Endothelial cell of umbilical vein (primary cell): Measurements from ENCODE around the gene ARHGEF11. TPM values are rescaled to one million over a fixed set of nuclear protein-coding genes. Genes with fewer than 3 reads are reported as not detected.

Experiments
- BruUV-seq: library from RNA; stranded (reverse); fragments of 400-500 nt; replicated peaks from 2 replicates; lab custom pipeline; 2021; lab: Mats Ljungman, UMichigan
- CTCF ChIA-PET: fragments of 300-600, 350-600 bp; sonication (Branson Sonifier 250); formaldehyde crosslinking; loops from one replicate; lab custom pipeline; 2021; ENCODE audit warnings: antibody characterized with exemption, inconsistent platforms; lab: Charles Lee
- POLR2A ChIA-PET: fragments of 300-600, 350-600 bp; sonication (Branson Sonifier 250); formaldehyde crosslinking; loops from one replicate; lab custom pipeline; 2021; ENCODE audit warnings: antibody characterized with exemption, inconsistent platforms; lab: Charles Lee
- DNase-seq: peaks from one replicate; pipeline ENCODE4 v3.0.0-alpha.2; 2011; ENCODE audit warnings: low read depth, low spot score
- FAIRE-seq: peaks from 2 replicates; lab custom pipeline; 2011; peaks lifted over from hg19 to GRCh38; lab: Jason Lieb, UNC
- H2AFZ ChIP-seq: 2 replicates; pipeline ENCODE4 v1.6.0; 2012; ENCODE audit warnings: low read depth, low read length, control low read depth, inconsistent platforms
- H3K27ac ChIP-seq: 2 replicates; pipeline ENCODE4 v1.5.1; 2011; ENCODE audit warnings: low read depth, mild to moderate bottlenecking, control low read depth, low read length, moderate library complexity; ENCODE audit not compliant: insufficient read depth
- H3K27me3 ChIP-seq, 2 experiments: 2 replicates each; pipeline versions ENCODE4 v1.6.0 to v1.6.1; 2011; ENCODE audit warnings: low read length in 2 of 2, mixed read lengths in 1 of 2; ENCODE audit not compliant: control insufficient read depth in 2 of 2, insufficient read depth in 2 of 2
- H3K36me3 ChIP-seq, 2 experiments: 2 replicates in 1 of 2; 3 replicates in 1 of 2; pipeline ENCODE4 v1.5.1; 2011; ENCODE audit warnings: low read length in 2 of 2, mild to moderate bottlenecking in 1 of 2, moderate library complexity in 1 of 2; ENCODE audit not compliant: control insufficient read depth in 2 of 2, insufficient read depth in 2 of 2; ENCODE audit errors: extremely low read depth in 1 of 2
- H3K4me1 ChIP-seq: 3 replicates; pipeline ENCODE4 v1.5.1; 2011; ENCODE audit warnings: mild to moderate bottlenecking, low read length; ENCODE audit not compliant: control insufficient read depth, insufficient read depth; ENCODE audit errors: extremely low read depth
- H3K4me2 ChIP-seq: 2 replicates; pipeline ENCODE4 v1.6.1; 2011; ENCODE audit warnings: low read length, control low read depth, mixed read lengths; ENCODE audit not compliant: insufficient read depth
- H3K4me3 ChIP-seq, 3 experiments: fragments of 200-600 bp in 1 of 3; sonication (generic), shearing (Covaris generic) in 1 of 3; replicated peaks in 1 of 3; 2 replicates each; pipeline ENCODE4 v1.5.1; 2011 to 2016; ENCODE audit warnings: control low read depth in 3 of 3, low read length in 3 of 3, mild to moderate bottlenecking in 2 of 3, inconsistent platforms in 1 of 3, low read depth in 1 of 3, moderate library complexity in 1 of 3; ENCODE audit not compliant: insufficient read depth in 1 of 3
- H3K79me2 ChIP-seq: 2 replicates; pipeline ENCODE4 v1.6.0; 2012; ENCODE audit warnings: low read length, inconsistent platforms; ENCODE audit not compliant: control insufficient read depth, insufficient read depth
- H3K9ac ChIP-seq: replicated peaks from 2 replicates; pipeline ENCODE3; 2011; ENCODE audit warnings: low read length, control low read depth; ENCODE audit not compliant: insufficient read depth; ENCODE audit errors: extremely low read depth
- H3K9me1 ChIP-seq: replicated peaks from 3 replicates; pipeline ENCODE4 v1.6.0; 2011; ENCODE audit warnings: mild to moderate bottlenecking, low read length; ENCODE audit not compliant: control insufficient read depth, insufficient read depth; ENCODE audit errors: extremely low read depth
- H3K9me3 ChIP-seq: replicated peaks from 2 replicates; pipeline ENCODE4 v1.5.1; 2012; ENCODE audit warnings: low read length, inconsistent platforms; ENCODE audit not compliant: control insufficient read depth, insufficient read depth
- H4K20me1 ChIP-seq: replicated peaks from 2 replicates; pipeline ENCODE3; 2011; ENCODE audit warnings: mild to moderate bottlenecking, low read length; ENCODE audit not compliant: control insufficient read depth, insufficient read depth; ENCODE audit errors: extremely low read depth
- EZH2 ChIP-seq: IDR thresholded peaks from 2 replicates; pipeline ENCODE4 v1.6.1; 2012; ENCODE audit warnings: borderline replicate concordance, low read depth, mild to moderate bottlenecking, moderate library complexity, low read length, inconsistent platforms; ENCODE audit not compliant: severe bottlenecking
- MYC ChIP-seq: IDR thresholded peaks from one replicate; pipeline ENCODE4 v1.6.1; 2011; ENCODE audit warnings: mild to moderate bottlenecking, low read depth, low read length
- POLR2A ChIP-seq: IDR thresholded peaks from 2 replicates; pipeline ENCODE4 v1.6.1; 2012; ENCODE audit warnings: low read depth, mild to moderate bottlenecking, control low read depth, low read length
- dilution Hi-C: fragments of 300-500 bp; cut with MboI; formaldehyde crosslinking; loops from one replicate; pipeline ENCODE4 v1.15.0; 2019; ENCODE audit warnings: low sequenced_read_pairs; ENCODE audit not compliant: extremely low pct_ligation_motif_present
- intact Hi-C: fragments of 100-400 bp; cut with micrococcal nuclease; formaldehyde crosslinking; loops from one replicate; pipeline ENCODE4 v1.10.0; 2022
- polyA plus RNA-seq, 4 experiments: library from polyadenylated mRNA; depleted of rRNA in 3 of 4; stranded (reverse) in 3 of 4; unstranded in 1 of 4; fragments of >200 nt; gene quantifications; 2 replicates each; pipeline versions ENCODE4 v1.2.1 to v1.2.3, GENCODE V29; 2011 to 2012; ENCODE audit warnings: missing spikeins in 1 of 4
- total RNA-seq: library from RNA; stranded (reverse); gene quantifications from 2 replicates; pipeline ENCODE4 v1.2.3, GENCODE V29; 2021
- TF ChIP-seq, protein P1 (sequence below), 2 donors: IDR thresholded peaks; 1 replicate in 1 of 2; 2 replicates in 1 of 2; pipeline ENCODE4 v1.5.1; 2011; ENCODE audit warnings: low read length in 2 of 2, mild to moderate bottlenecking in 2 of 2, moderate library complexity in 2 of 2, control low read depth in 1 of 2, inconsistent platforms in 1 of 2, low read depth in 1 of 2; ENCODE audit not compliant: insufficient read depth in 1 of 2; ENCODE audit errors: extremely low read depth in 1 of 2

ARHGEF11 gene
- total and polyA plus RNA-seq, 2 donors (not counting 3 experiments of a cell fraction or from before 2014, with no cell fraction given), result 18.2 to 28.0 TPM

DNA sequence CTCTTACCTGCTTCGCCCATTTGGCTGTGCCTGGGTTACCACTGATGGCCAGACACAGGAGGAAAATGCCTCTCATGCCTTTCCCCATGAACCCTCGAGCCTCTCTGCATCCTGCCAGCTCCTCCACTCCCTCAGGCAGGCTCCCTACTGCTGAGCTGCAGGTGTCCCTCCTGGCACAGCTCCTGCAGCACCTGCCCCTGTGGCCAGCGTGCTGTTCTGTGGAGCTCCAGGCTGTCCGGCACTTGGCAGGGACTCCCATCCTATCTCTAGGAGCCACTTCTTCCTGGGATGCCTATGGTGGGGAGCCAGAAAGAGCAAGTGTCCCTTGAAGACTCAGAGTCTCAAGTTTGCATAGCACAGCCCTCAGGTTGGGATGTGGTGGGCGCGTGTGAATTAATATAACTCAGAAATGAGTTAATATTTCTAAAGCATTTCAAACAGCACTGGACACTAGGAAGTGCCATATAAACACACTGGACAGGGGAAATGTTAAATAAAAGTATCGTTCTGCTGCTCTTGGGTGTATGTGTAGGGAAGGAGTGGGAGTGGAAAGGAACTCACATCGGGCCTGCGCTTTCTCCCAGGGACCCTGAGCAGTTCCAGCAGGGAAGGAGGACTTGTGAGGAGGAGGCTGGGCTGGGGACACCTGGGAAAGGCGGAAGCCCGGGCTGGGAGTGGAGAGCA is 122.4 kb downstream of the ARHGEF11 start:
- H3K9ac ChIP-seq, result no peak overlapping the region
- BruUV-seq, result no TSS peak
- FAIRE-seq (no peak), DNase-seq (no peak)
- H3K9me3 ChIP-seq, result no peaks in the 10 kb centered on the region
- H3K36me3 ChIP-seq, result no peaks in the 10 kb centered on the region
- H3K4me2 ChIP-seq, result no peak overlapping the region
- peaks cover 2% of the 10 kb centered on the region for H3K4me1 ChIP-seq
- H3K79me2 ChIP-seq, result no peaks in the 10 kb centered on the region
- dilution Hi-C loops (no loop called here), intact Hi-C loops (no loop called here)
- H3K27me3 ChIP-seq, result peaks cover 26 to 35% of the 10 kb centered on the region in 2 experiments
- no peaks in the 10 kb centered on the region for H3K9me1 ChIP-seq
- no peak overlapping the region for H3K4me3 ChIP-seq
- POLR2A ChIA-PET, result no interaction called here
- no peak overlapping the region for H2AFZ ChIP-seq
- TF ChIP-seq EZH2 (peak; percentile 20), MYC (no peak)
- CTCF ChIA-PET, result interaction anchor here (1.0 to 11.2 kb wide), 6 partner anchors 31 to 234 kb away, joined by 3 to 312 read pairs (median 12); partner anchors contain the start of gene PEAR1
- no peaks in the 10 kb centered on the region for H4K20me1 ChIP-seq
- no peak overlapping the region for H3K27ac ChIP-seq

DNA sequence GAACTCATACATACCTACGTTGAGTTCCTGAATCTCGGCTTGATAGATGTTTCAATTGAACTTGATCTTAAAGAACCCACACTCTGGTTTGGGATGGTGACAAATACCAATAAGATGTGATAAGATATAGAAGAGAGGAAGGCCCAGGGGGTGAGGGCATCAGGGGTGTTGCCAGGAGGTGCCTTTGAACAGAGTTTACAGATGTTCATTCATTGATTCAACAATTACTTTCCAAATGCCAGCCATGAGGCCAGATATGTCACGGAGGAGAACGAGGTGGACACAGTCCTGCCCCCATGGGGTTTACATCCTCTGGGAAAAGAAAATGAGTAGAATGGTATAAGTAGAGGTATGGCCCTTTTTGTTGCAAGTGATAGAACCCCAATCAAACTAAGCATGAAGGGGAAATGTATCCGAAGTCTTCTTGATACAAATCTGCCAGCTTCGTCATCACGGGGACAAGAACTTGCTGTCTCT is 124.5 kb downstream of the ARHGEF11 start:
- dilution Hi-C loops (no loop called here), intact Hi-C loops (no loop called here)
- Histone ChIP-seq H4K20me1 (no peaks in the 10 kb centered on the region), H3K79me2 (no peaks in the 10 kb centered on the region), H2AFZ (no peak overlapping the region), H3K27ac (no peak overlapping the region), H3K36me3 (peaks cover 0 to 3% of the 10 kb centered on the region in 2 experiments), H3K4me2 (no peak overlapping the region), H3K4me3 (no peak overlapping the region), H3K27me3 (peaks cover 26 to 32% of the 10 kb centered on the region in 2 experiments), H3K9me3 (no peaks in the 10 kb centered on the region), H3K9me1 (no peaks in the 10 kb centered on the region), H3K4me1 (no peaks in the 10 kb centered on the region), H3K9ac (no peak overlapping the region)
- no peak for DNase-seq
- no TSS peak for BruUV-seq
- POLR2A ChIA-PET, result no interaction called here
- CTCF ChIA-PET, result interaction anchor here (1.7 to 11.2 kb wide), 3 partner anchors 12 to 232 kb away, joined by 3 to 312 read pairs (median 19); partner anchors contain the start of gene PEAR1
- TF ChIP-seq POLR2A (no peak), EZH2 (peak; percentile 68)
- TF ChIP-seq, protein P1, sequence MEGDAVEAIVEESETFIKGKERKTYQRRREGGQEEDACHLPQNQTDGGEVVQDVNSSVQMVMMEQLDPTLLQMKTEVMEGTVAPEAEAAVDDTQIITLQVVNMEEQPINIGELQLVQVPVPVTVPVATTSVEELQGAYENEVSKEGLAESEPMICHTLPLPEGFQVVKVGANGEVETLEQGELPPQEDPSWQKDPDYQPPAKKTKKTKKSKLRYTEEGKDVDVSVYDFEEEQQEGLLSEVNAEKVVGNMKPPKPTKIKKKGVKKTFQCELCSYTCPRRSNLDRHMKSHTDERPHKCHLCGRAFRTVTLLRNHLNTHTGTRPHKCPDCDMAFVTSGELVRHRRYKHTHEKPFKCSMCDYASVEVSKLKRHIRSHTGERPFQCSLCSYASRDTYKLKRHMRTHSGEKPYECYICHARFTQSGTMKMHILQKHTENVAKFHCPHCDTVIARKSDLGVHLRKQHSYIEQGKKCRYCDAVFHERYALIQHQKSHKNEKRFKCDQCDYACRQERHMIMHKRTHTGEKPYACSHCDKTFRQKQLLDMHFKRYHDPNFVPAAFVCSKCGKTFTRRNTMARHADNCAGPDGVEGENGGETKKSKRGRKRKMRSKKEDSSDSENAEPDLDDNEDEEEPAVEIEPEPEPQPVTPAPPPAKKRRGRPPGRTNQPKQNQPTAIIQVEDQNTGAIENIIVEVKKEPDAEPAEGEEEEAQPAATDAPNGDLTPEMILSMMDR (IDR thresholded peaks at IDR 0.05; ENCODE audit: extremely low read depth in 1 of 2, insufficient read depth in 1 of 2, low read depth in 1 of 2, low read length in 2 of 2), result no peak
- no peak for FAIRE-seq
